GM23338 (cell line): ENCODE data around the gene IMMP2L.

ENCODE experiments used
- CREB1 ChIP-seq: fragments of 250-450 bp; sonication (Bioruptor Pico); IDR thresholded peaks from 2 replicates; pipeline ENCODE4 v1.5.0; 2020; ENCODE audit warnings: low read depth, mild to moderate bottlenecking, moderate library complexity
- EZH2 ChIP-seq: fragments of 200-600 bp; sonication (generic); IDR thresholded peaks from one replicate; pipeline ENCODE4 v1.8.0; 2017; ENCODE audit warnings: antibody characterized with exemption, mild to moderate bottlenecking, low read depth; ENCODE audit not compliant: unreplicated experiment
- EZH2phosphoT487 ChIP-seq: fragments of 200-600 bp; sonication (generic); IDR thresholded peaks from one replicate; pipeline ENCODE4 v1.8.1; 2018; ENCODE audit warnings: antibody characterized with exemption; ENCODE audit not compliant: unreplicated experiment
- JUNB ChIP-seq: IDR thresholded peaks from one replicate; pipeline ENCODE4 v1.6.1; 2016; ENCODE audit warnings: antibody characterized with exemption; ENCODE audit not compliant: unreplicated experiment
- POLR2AphosphoS5 ChIP-seq: IDR thresholded peaks from 2 replicates; pipeline ENCODE4 v1.6.1; 2016; ENCODE audit warnings: antibody characterized with exemption, low read depth
- STAT1 ChIP-seq: IDR thresholded peaks from one replicate; pipeline ENCODE4 v1.6.1; 2016; ENCODE audit warnings: antibody characterized with exemption; ENCODE audit not compliant: unreplicated experiment
- TF ChIP-seq, protein P1 (sequence below), 2 experiments: fragments of 200-600 bp in 1 of 2; sonication (generic) in 1 of 2; conservative IDR thresholded peaks; 2 replicates each; pipeline versions ENCODE4 v1.5.1 to v1.6.1; 2016 to 2017; ENCODE audit warnings: antibody characterized with exemption in 2 of 2, low read depth in 2 of 2, mild to moderate bottlenecking in 2 of 2, moderate library complexity in 1 of 2
- TF ChIP-seq, protein P2 (sequence below): IDR thresholded peaks from 2 replicates; pipeline ENCODE4 v1.6.1; 2016; ENCODE audit warnings: antibody characterized with exemption
- TF ChIP-seq, protein P3 (sequence below): IDR thresholded peaks from one replicate; pipeline ENCODE4 v1.6.1; 2018; ENCODE audit warnings: antibody characterized with exemption; ENCODE audit not compliant: unreplicated experiment
- TF ChIP-seq, protein P4 (sequence below): fragments of 250-450 bp; sonication (Bioruptor Pico); IDR thresholded peaks from 2 replicates; pipeline ENCODE4 v1.5.0; 2020; ENCODE audit warnings: mild to moderate bottlenecking, moderate library complexity

DNA sequence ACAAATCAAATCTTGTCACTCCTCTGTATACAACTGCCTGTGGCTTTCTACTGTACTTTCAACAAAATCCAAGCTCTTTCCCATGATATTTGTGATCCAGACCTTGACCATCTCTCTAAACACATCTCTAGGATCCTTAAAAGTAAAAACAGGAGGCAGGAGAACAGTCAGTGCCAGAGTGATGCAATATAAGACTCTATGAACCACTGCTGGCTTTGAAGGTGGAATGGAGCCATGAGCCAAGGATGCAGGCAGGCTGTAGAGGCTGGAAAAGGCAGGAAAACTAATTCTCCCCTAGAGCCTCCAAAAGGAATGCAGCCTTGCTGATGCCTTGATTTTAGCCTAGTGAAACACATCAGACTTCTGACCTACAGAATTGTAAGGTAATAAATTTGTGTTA lies 516.8 kb downstream of the IMMP2L start:
- TF ChIP-seq, protein P1, sequence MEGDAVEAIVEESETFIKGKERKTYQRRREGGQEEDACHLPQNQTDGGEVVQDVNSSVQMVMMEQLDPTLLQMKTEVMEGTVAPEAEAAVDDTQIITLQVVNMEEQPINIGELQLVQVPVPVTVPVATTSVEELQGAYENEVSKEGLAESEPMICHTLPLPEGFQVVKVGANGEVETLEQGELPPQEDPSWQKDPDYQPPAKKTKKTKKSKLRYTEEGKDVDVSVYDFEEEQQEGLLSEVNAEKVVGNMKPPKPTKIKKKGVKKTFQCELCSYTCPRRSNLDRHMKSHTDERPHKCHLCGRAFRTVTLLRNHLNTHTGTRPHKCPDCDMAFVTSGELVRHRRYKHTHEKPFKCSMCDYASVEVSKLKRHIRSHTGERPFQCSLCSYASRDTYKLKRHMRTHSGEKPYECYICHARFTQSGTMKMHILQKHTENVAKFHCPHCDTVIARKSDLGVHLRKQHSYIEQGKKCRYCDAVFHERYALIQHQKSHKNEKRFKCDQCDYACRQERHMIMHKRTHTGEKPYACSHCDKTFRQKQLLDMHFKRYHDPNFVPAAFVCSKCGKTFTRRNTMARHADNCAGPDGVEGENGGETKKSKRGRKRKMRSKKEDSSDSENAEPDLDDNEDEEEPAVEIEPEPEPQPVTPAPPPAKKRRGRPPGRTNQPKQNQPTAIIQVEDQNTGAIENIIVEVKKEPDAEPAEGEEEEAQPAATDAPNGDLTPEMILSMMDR (conservative IDR thresholded peaks at IDR 0.05; ENCODE audit: low read depth in 2 of 2): no peak
- no peak for TF ChIP-seq POLR2AphosphoS5
- TF ChIP-seq EZH2phosphoT487: no peak
- TF ChIP-seq, protein P2, sequence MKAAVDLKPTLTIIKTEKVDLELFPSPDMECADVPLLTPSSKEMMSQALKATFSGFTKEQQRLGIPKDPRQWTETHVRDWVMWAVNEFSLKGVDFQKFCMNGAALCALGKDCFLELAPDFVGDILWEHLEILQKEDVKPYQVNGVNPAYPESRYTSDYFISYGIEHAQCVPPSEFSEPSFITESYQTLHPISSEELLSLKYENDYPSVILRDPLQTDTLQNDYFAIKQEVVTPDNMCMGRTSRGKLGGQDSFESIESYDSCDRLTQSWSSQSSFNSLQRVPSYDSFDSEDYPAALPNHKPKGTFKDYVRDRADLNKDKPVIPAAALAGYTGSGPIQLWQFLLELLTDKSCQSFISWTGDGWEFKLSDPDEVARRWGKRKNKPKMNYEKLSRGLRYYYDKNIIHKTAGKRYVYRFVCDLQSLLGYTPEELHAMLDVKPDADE: no peak
- no peak for TF ChIP-seq CREB1 (CRISPR knock-in tag)
- TF ChIP-seq, protein P3, sequence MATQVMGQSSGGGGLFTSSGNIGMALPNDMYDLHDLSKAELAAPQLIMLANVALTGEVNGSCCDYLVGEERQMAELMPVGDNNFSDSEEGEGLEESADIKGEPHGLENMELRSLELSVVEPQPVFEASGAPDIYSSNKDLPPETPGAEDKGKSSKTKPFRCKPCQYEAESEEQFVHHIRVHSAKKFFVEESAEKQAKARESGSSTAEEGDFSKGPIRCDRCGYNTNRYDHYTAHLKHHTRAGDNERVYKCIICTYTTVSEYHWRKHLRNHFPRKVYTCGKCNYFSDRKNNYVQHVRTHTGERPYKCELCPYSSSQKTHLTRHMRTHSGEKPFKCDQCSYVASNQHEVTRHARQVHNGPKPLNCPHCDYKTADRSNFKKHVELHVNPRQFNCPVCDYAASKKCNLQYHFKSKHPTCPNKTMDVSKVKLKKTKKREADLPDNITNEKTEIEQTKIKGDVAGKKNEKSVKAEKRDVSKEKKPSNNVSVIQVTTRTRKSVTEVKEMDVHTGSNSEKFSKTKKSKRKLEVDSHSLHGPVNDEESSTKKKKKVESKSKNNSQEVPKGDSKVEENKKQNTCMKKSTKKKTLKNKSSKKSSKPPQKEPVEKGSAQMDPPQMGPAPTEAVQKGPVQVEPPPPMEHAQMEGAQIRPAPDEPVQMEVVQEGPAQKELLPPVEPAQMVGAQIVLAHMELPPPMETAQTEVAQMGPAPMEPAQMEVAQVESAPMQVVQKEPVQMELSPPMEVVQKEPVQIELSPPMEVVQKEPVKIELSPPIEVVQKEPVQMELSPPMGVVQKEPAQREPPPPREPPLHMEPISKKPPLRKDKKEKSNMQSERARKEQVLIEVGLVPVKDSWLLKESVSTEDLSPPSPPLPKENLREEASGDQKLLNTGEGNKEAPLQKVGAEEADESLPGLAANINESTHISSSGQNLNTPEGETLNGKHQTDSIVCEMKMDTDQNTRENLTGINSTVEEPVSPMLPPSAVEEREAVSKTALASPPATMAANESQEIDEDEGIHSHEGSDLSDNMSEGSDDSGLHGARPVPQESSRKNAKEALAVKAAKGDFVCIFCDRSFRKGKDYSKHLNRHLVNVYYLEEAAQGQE: no peak
- no peak for TF ChIP-seq EZH2
- TF ChIP-seq, protein P4, sequence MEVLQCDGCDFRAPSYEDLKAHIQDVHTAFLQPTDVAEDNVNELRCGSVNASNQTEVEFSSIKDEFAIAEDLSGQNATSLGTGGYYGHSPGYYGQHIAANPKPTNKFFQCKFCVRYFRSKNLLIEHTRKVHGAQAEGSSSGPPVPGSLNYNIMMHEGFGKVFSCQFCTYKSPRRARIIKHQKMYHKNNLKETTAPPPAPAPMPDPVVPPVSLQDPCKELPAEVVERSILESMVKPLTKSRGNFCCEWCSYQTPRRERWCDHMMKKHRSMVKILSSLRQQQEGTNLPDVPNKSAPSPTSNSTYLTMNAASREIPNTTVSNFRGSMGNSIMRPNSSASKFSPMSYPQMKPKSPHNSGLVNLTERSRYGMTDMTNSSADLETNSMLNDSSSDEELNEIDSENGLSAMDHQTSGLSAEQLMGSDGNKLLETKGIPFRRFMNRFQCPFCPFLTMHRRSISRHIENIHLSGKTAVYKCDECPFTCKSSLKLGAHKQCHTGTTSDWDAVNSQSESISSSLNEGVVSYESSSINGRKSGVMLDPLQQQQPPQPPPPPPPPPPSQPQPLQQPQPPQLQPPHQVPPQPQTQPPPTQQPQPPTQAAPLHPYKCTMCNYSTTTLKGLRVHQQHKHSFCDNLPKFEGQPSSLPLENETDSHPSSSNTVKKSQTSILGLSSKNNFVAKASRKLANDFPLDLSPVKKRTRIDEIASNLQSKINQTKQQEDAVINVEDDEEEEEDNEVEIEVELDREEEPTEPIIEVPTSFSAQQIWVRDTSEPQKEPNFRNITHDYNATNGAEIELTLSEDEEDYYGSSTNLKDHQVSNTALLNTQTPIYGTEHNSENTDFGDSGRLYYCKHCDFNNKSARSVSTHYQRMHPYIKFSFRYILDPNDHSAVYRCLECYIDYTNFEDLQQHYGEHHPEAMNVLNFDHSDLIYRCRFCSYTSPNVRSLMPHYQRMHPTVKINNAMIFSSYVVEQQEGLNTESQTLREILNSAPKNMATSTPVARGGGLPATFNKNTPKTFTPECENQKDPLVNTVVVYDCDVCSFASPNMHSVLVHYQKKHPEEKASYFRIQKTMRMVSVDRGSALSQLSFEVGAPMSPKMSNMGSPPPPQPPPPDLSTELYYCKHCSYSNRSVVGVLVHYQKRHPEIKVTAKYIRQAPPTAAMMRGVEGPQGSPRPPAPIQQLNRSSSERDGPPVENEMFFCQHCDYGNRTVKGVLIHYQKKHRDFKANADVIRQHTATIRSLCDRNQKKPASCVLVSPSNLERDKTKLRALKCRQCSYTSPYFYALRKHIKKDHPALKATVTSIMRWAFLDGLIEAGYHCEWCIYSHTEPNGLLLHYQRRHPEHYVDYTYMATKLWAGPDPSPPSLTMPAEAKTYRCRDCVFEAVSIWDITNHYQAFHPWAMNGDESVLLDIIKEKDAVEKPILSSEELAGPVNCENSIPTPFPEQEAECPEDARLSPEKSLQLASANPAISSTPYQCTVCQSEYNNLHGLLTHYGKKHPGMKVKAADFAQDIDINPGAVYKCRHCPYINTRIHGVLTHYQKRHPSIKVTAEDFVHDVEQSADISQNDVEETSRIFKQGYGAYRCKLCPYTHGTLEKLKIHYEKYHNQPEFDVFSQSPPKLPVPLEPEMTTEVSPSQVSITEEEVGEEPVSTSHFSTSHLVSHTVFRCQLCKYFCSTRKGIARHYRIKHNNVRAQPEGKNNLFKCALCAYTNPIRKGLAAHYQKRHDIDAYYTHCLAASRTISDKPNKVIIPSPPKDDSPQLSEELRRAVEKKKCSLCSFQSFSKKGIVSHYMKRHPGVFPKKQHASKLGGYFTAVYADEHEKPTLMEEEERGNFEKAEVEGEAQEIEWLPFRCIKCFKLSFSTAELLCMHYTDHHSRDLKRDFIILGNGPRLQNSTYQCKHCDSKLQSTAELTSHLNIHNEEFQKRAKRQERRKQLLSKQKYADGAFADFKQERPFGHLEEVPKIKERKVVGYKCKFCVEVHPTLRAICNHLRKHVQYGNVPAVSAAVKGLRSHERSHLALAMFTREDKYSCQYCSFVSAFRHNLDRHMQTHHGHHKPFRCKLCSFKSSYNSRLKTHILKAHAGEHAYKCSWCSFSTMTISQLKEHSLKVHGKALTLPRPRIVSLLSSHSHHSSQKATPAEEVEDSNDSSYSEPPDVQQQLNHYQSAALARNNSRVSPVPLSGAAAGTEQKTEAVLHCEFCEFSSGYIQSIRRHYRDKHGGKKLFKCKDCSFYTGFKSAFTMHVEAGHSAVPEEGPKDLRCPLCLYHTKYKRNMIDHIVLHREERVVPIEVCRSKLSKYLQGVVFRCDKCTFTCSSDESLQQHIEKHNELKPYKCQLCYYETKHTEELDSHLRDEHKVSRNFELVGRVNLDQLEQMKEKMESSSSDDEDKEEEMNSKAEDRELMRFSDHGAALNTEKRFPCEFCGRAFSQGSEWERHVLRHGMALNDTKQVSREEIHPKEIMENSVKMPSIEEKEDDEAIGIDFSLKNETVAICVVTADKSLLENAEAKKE (CRISPR knock-in tag): no peak
- TF ChIP-seq JUNB: no peak
- no peak for TF ChIP-seq STAT1
